H1 (cell line): ENCODE measurements around the gene SLCO2A1. TPM values are rescaled to one million over a fixed set of nuclear protein-coding genes. Genes with fewer than 3 reads are reported as not detected.
A peak's percentile ranks its signal among the peaks of the same experiment; 100 is the strongest.

Experiments
- CTCF ChIA-PET: fragments of 300-600 bp; sonication (Branson Sonifier 250); formaldehyde crosslinking; loops from one replicate; lab custom pipeline; 2021; ENCODE audit not compliant: partially characterized antibody; lab: Charles Lee
- POLR2A ChIA-PET: fragments of 300-600 bp; sonication (Branson Sonifier 250); formaldehyde crosslinking; loops from one replicate; lab custom pipeline; 2021; ENCODE audit warnings: inconsistent platforms; ENCODE audit not compliant: partially characterized antibody; lab: Charles Lee
- DNase-seq, 2 experiments: peaks; one replicate each; pipeline versions ENCODE4 v3.0.0 to v3.0.0-alpha.2; 2010 to 2022; ENCODE audit warnings: low spot score in 2 of 2, low read depth in 1 of 2, mixed read lengths in 1 of 2
- FAIRE-seq: peaks from 2 replicates; lab custom pipeline; 2011; peaks lifted over from hg19 to GRCh38; lab: Jason Lieb, UNC
- H2AFZ ChIP-seq: 2 replicates; pipeline ENCODE4 v1.8.1; 2012; ENCODE audit warnings: low read length, inconsistent platforms
- H2AK5ac ChIP-seq: 2 replicates; pipeline ENCODE4 v1.6.1; 2013; ENCODE audit warnings: low read depth, low read length
- H2BK120ac ChIP-seq: replicated peaks from 2 replicates; pipeline ENCODE3; 2013; ENCODE audit warnings: low read depth, low read length, inconsistent platforms
- H2BK12ac ChIP-seq: 2 replicates; pipeline ENCODE4 v1.6.1; 2013; ENCODE audit warnings: low read depth, low read length
- H2BK15ac ChIP-seq: 2 replicates; pipeline ENCODE4 v1.6.1; 2013; ENCODE audit warnings: low read length
- H2BK20ac ChIP-seq: 2 replicates; pipeline ENCODE4 v1.6.1; 2013; ENCODE audit warnings: low read length
- H2BK5ac ChIP-seq: 2 replicates; pipeline ENCODE4 v1.6.1; 2013; ENCODE audit warnings: low read depth, low read length
- H3K14ac ChIP-seq: 2 replicates; pipeline ENCODE4 v1.6.1; 2013; ENCODE audit warnings: inconsistent platforms; ENCODE audit not compliant: insufficient read length
- H3K18ac ChIP-seq: 2 replicates; pipeline ENCODE4 v1.6.1; 2013; ENCODE audit warnings: low read length; ENCODE audit errors: extremely low read depth
- H3K23ac ChIP-seq: 2 replicates; pipeline ENCODE4 v1.6.1; 2013; ENCODE audit warnings: inconsistent platforms; ENCODE audit not compliant: insufficient read length
- H3K23me2 ChIP-seq: 2 replicates; pipeline ENCODE4 v1.6.1; 2013; ENCODE audit warnings: low read depth, low read length
- H3K27ac ChIP-seq: 2 replicates; pipeline ENCODE4 v1.6.1; 2011; ENCODE audit warnings: low read depth, low read length, inconsistent platforms
- H3K27me3 ChIP-seq, 4 experiments: replicated peaks in 1 of 4; 1 replicate in 1 of 4; 2 replicates in 3 of 4; pipeline versions ENCODE4 v1.6.1 to v1.8.1; 2011 to 2013; ENCODE audit warnings: low read length in 3 of 4, mild to moderate bottlenecking in 3 of 4, inconsistent platforms in 2 of 4, mixed read lengths in 2 of 4, moderate library complexity in 1 of 4; ENCODE audit not compliant: control insufficient read depth in 3 of 4, insufficient read depth in 3 of 4; ENCODE audit errors: extremely low read depth in 1 of 4
- H3K36me3 ChIP-seq, 4 experiments: 2 replicates each; pipeline versions ENCODE4 v1.6.1 to v1.8.1; 2011 to 2013; ENCODE audit warnings: mild to moderate bottlenecking in 4 of 4, low read length in 3 of 4, moderate library complexity in 2 of 4, control low read depth in 1 of 4, inconsistent platforms in 1 of 4; ENCODE audit not compliant: insufficient read depth in 4 of 4, control insufficient read depth in 2 of 4
- H3K4ac ChIP-seq: replicated peaks from 2 replicates; pipeline ENCODE3; 2013; ENCODE audit warnings: low read length, low read depth, mixed read lengths, inconsistent platforms; ENCODE audit not compliant: insufficient read length
- H3K4me1 ChIP-seq, 4 experiments: replicated peaks in 1 of 4; 1 replicate in 1 of 4; 2 replicates in 3 of 4; pipeline versions ENCODE4 v1.6.1 to v1.8.1; 2011 to 2013; ENCODE audit warnings: low read length in 3 of 4, inconsistent platforms in 2 of 4, mixed read lengths in 1 of 4; ENCODE audit not compliant: insufficient read depth in 4 of 4, control insufficient read depth in 3 of 4
- H3K4me2 ChIP-seq, 2 experiments: 2 replicates each; pipeline versions ENCODE4 v1.6.1 to v1.8.1; 2011 to 2013; ENCODE audit warnings: low read depth in 2 of 2, low read length in 2 of 2, control low read depth in 1 of 2, inconsistent platforms in 1 of 2, mild to moderate bottlenecking in 1 of 2; ENCODE audit not compliant: insufficient read depth in 1 of 2
- H3K4me3 ChIP-seq, 4 experiments: fragments of 200-600, 300-600 bp in 1 of 4; sonication (generic), shearing (Covaris generic), sonication (Bioruptor Twin) in 1 of 4; 2 replicates each; pipeline versions ENCODE4 v1.5.1 to v1.8.1; 2011 to 2016; ENCODE audit warnings: low read length in 4 of 4, low read depth in 3 of 4, control low read depth in 2 of 4, inconsistent platforms in 2 of 4, mild to moderate bottlenecking in 2 of 4, mixed read lengths in 1 of 4, moderate library complexity in 1 of 4; ENCODE audit not compliant: insufficient read depth in 2 of 4; ENCODE audit errors: extremely low read depth in 1 of 4
- H3K56ac ChIP-seq: replicated peaks from 2 replicates; pipeline ENCODE3; 2013; ENCODE audit warnings: low read depth, mild to moderate bottlenecking, mixed read lengths, low read length, inconsistent platforms; ENCODE audit not compliant: insufficient read length
- H3K79me1 ChIP-seq: 2 replicates; pipeline ENCODE4 v1.6.1; 2013; ENCODE audit warnings: low read depth, low read length, control low read depth
- H3K79me2 ChIP-seq, 2 experiments: 2 replicates each; pipeline versions ENCODE4 v1.6.1 to v1.8.1; 2012 to 2013; ENCODE audit warnings: low read length in 2 of 2, mild to moderate bottlenecking in 2 of 2, inconsistent platforms in 1 of 2; ENCODE audit not compliant: insufficient read depth in 2 of 2, control insufficient read depth in 1 of 2
- H3K9ac ChIP-seq, 4 experiments: replicated peaks in 1 of 4; 1 replicate in 1 of 4; 2 replicates in 3 of 4; pipeline versions ENCODE4 v1.6.1 to v1.8.1; 2011 to 2013; ENCODE audit warnings: low read depth in 3 of 4, low read length in 3 of 4, control low read depth in 2 of 4, mild to moderate bottlenecking in 2 of 4, moderate library complexity in 2 of 4, inconsistent platforms in 1 of 4; ENCODE audit errors: extremely low read depth in 1 of 4
- H3K9me3 ChIP-seq, 2 experiments: 2 replicates each; pipeline versions ENCODE4 v1.6.1 to v1.8.1; 2012 to 2013; ENCODE audit warnings: mild to moderate bottlenecking in 2 of 2, moderate library complexity in 2 of 2, control low read depth in 1 of 2, inconsistent platforms in 1 of 2, low read depth in 1 of 2, low read length in 1 of 2, mixed read lengths in 1 of 2; ENCODE audit not compliant: insufficient read depth in 2 of 2
- H4K20me1 ChIP-seq, 2 experiments: replicated peaks in 1 of 2; 2 replicates each; pipeline versions ENCODE3 to v1.8.1; 2011 to 2013; ENCODE audit warnings: inconsistent platforms in 2 of 2, low read length in 2 of 2, mild to moderate bottlenecking in 1 of 2; ENCODE audit not compliant: insufficient read depth in 2 of 2, control insufficient read depth in 1 of 2
- H4K5ac ChIP-seq: 2 replicates; pipeline ENCODE4 v1.6.1; 2013; ENCODE audit warnings: low read length, low read depth, mixed read lengths, inconsistent platforms; ENCODE audit not compliant: insufficient read length
- H4K8ac ChIP-seq: 2 replicates; pipeline ENCODE4 v1.8.0; 2013; ENCODE audit warnings: mild to moderate bottlenecking, moderate library complexity, low read length, inconsistent platforms; ENCODE audit not compliant: insufficient read depth; ENCODE audit errors: extremely low read depth
- H4K91ac ChIP-seq: replicated peaks from 2 replicates; pipeline ENCODE3; 2013; ENCODE audit warnings: low read length, mixed read lengths, inconsistent platforms; ENCODE audit not compliant: insufficient read length
- BCL11A ChIP-seq, 2 experiments: IDR thresholded peaks; one replicate each; pipeline ENCODE4 v1.6.1; 2011; ENCODE audit warnings: low read depth in 2 of 2, low read length in 2 of 2, mild to moderate bottlenecking in 2 of 2
- JUND ChIP-seq: IDR thresholded peaks from 2 replicates; pipeline ENCODE4 v1.6.1; 2011; ENCODE audit warnings: mild to moderate bottlenecking, improper control_type of control experiment, low read length
- MAFK ChIP-seq: IDR thresholded peaks from 2 replicates; pipeline ENCODE4 v1.6.1; 2012; ENCODE audit warnings: low read depth, mild to moderate bottlenecking, improper control_type of control experiment, low read length
- RNF2 ChIP-seq: fragments of 200-900, 300-1000 bp; sonication (generic); IDR thresholded peaks from 2 replicates; pipeline ENCODE4 v1.7.1; 2016; ENCODE audit warnings: borderline replicate concordance, low read depth, mild to moderate bottlenecking, antibody characterized with exemption, low read length; ENCODE audit not compliant: poor library complexity, severe bottlenecking; ENCODE audit errors: missing control alignments
- SP1 ChIP-seq: IDR thresholded peaks from 2 replicates; pipeline ENCODE4 v1.6.1; 2011; ENCODE audit warnings: low read depth, low read length
- SP4 ChIP-seq: IDR thresholded peaks from 2 replicates; pipeline ENCODE4 v1.6.1; 2012; ENCODE audit warnings: low read length, inconsistent platforms
- SRF ChIP-seq: IDR thresholded peaks from 2 replicates; pipeline ENCODE4 v1.6.1; 2011; ENCODE audit warnings: mild to moderate bottlenecking, low read depth, low read length, moderate library complexity
- TAF1 ChIP-seq: IDR thresholded peaks from 2 replicates; pipeline ENCODE4 v1.6.1; 2011; ENCODE audit warnings: mild to moderate bottlenecking, low read depth, low read length
- TAF7 ChIP-seq: optimal IDR thresholded peaks from 2 replicates; pipeline ENCODE3; 2011; ENCODE audit warnings: low read depth, mild to moderate bottlenecking, inconsistent platforms, low read length, moderate library complexity, borderline replicate concordance
- TEAD4 ChIP-seq: IDR thresholded peaks from 2 replicates; pipeline ENCODE4 v1.6.1; 2012; ENCODE audit warnings: low read depth, low read length, inconsistent platforms, mixed read lengths
- ZNF274 ChIP-seq: IDR thresholded peaks from 2 replicates; pipeline ENCODE4 v1.7.0; 2012; ENCODE audit warnings: low read length, borderline replicate concordance; ENCODE audit errors: extremely low read depth
- WGBS, 2 experiments: shearing (Covaris generic) in 1 of 2; methylation state at CpG; one replicate each; pipeline versions ENCODE4 v1.1.6 to v1.1.7; 2013 to 2015; ENCODE audit warnings: low lambda C conversion rate in 2 of 2, mixed read lengths in 2 of 2, inconsistent platforms in 1 of 2, low coverage in 1 of 2, missing lambda C conversion rate in 1 of 2; ENCODE audit not compliant: insufficient replicate concordance in 2 of 2, insufficient coverage in 1 of 2, insufficient read length in 1 of 2; ENCODE audit errors: extremely low coverage in 1 of 2, missing lambda C conversion rate in 1 of 2; 5-methylcytosine and 5-hydroxymethylcytosine counted together
- polyA plus RNA-seq, 7 experiments: library from polyadenylated mRNA; depleted of rRNA in 3 of 7; stranded (reverse) in 5 of 7; unstranded in 2 of 7; fragments of >200 nt in 5 of 7; fragments of 200-250 nt in 2 of 7; gene quantifications; 1 replicate in 5 of 7; 2 replicates in 1 of 7; 4 replicates in 1 of 7; pipeline versions ENCODE4 v1.2.1 to v1.2.3, GENCODE V29; 2011 to 2013; ENCODE audit warnings: missing spikeins in 2 of 7, mixed read lengths in 2 of 7
- total RNA-seq: library from RNA; stranded (reverse); fragmentation: NEBNext Ultra II Directional; extraction: Animal tissue kit (Norgen Biotek cat#: 25700); gene quantifications from 2 replicates; pipeline ENCODE4 v1.2.1, GENCODE V29; 2021
- TF ChIP-seq, protein P1 (sequence below): IDR thresholded peaks from 2 replicates; pipeline ENCODE4 v1.6.1; 2011; ENCODE audit warnings: low read length, improper control_type of control experiment

SLCO2A1 gene
- total and polyA plus RNA-seq, 2 of the 8 experiments (the other 6 are each of a cell fraction or from before 2014, with no cell fraction given) = 1.1 to 2.3 TPM

DNA sequence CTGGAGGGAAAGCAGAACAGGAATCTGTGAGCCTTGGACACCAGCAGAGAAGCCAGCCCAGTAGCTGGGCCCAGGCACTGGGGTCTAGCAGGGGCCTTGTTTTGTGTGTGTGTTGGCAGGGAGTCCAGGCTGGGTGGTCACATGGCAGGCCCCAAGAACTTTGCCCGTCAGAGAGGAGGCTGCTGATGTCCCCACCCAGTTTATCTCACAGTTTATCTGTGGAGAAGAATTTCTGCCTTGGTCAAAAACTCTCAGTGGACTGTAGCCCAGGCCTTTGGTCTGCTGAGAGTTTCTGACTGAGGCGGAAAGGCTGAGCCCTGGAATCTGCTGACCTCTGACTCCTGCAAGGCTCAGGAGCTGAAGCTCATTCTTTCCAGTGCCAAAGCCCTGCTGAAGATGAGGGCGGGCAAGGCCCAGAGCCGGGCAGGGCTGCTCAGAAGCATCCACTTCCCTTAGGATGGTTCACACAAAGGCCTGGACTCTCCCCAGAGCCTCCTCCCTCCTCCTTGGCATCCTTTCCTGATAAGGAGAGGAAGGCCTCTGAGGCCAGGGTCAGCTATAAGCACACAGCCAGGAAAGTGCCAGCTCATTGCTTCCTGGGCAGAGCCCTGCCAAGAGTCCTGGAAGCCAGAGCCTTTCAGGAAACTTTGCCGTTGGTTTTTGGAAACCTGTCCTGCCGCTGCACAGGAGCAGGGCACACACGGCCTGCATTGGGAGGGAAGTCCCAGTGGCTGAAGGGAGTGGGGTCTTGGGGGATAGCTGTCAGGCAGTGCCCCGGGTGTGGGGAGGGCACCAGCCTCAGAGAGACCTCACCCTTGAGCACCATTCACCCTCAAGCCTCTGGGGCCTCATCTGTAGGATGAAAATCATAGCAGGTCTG, 37.2 kb upstream of the SLCO2A1 start:
- 93% methylated on average over 7 of the region's 8 CpGs; no CpG with 5 or more reads in 1 of the 2 experiments for WGBS, 2 experiments
- no peak overlapping the region for H3K56ac ChIP-seq
- H2BK12ac ChIP-seq = no peak overlapping the region
- H2AK5ac ChIP-seq = no peak overlapping the region
- no peak overlapping the region for H2BK20ac ChIP-seq
- ChIA-PET CTCF (interaction anchor here (1.0 to 1.1 kb wide), 2 partner anchors 12 to 102 kb away, joined by 3 read pairs; no protein-coding TSS in a partner anchor), POLR2A (no interaction called here)
- H3K4me3 ChIP-seq = no peak overlapping the region
- no peak overlapping the region for H2BK120ac ChIP-seq
- no peak for FAIRE-seq
- H3K79me1 ChIP-seq = no peaks in the 10 kb centered on the region
- no peak overlapping the region for H3K9ac ChIP-seq
- H4K5ac ChIP-seq = no peak overlapping the region
- H3K4ac ChIP-seq = no peak overlapping the region
- no peaks in the 10 kb centered on the region for H3K79me2 ChIP-seq
- no peak overlapping the region for H4K8ac ChIP-seq
- DNase-seq = peak in 1 of 2 experiments; percentile 32
- H3K4me2 ChIP-seq = no peak overlapping the region
- H3K23me2 ChIP-seq = no peaks in the 10 kb centered on the region
- H3K23ac ChIP-seq = no peak overlapping the region
- no peak overlapping the region for H2AFZ ChIP-seq
- H3K4me1 ChIP-seq = no peaks in the 10 kb centered on the region
- H3K18ac ChIP-seq = no peak overlapping the region
- no peak overlapping the region for H2BK15ac ChIP-seq
- no peaks in the 10 kb centered on the region for H3K27me3 ChIP-seq
- H3K14ac ChIP-seq = no peak overlapping the region
- H4K20me1 ChIP-seq = no peaks in the 10 kb centered on the region
- H3K9me3 ChIP-seq = no peaks in the 10 kb centered on the region
- H3K27ac ChIP-seq = no peak overlapping the region
- no peak overlapping the region for H4K91ac ChIP-seq
- no peaks in the 10 kb centered on the region for H3K36me3 ChIP-seq
- 0 out of 2 replicates have a peak overlapping the region, but pooled peaks have one; percentile 12 for H2BK5ac ChIP-seq
- TF ChIP-seq JUND (no peak), BCL11A (IDR thresholded peaks at IDR 0.05; ENCODE audit: low read depth in 2 of 2, low read length in 2 of 2) (no peak), TAF1 (no peak), SP1 (no peak), SP4 (no peak), ZNF274 (no peak), SRF (no peak), TEAD4 (no peak), RNF2 (no peak), MAFK (no peak), TAF7 (no peak)
- TF ChIP-seq, protein P1, sequence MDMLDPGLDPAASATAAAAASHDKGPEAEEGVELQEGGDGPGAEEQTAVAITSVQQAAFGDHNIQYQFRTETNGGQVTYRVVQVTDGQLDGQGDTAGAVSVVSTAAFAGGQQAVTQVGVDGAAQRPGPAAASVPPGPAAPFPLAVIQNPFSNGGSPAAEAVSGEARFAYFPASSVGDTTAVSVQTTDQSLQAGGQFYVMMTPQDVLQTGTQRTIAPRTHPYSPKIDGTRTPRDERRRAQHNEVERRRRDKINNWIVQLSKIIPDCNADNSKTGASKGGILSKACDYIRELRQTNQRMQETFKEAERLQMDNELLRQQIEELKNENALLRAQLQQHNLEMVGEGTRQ = no peak
